ENCODE results near the gene MAD1L1.

MAD1L1 gene

DNA sequence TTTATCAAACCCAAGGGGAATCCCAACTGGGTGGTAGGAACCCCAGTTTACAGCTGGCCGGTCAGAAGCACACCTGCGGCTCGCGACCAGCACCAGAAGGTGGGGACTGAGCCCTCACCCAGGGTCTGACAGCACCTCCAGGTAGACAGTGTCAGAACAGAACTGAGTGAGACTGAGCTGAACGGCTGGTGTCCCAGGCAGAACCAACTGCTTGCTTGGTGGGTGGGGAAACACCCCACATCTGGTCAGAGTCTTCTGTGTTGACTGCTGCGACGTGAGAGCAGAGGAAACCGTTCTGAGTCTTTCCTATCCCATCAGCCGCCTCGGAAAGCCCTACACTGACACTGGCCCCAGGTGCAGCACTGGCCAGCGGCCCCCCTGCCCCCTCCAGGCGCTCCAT lies 160.7 kb downstream of the MAD1L1 start:
- no peak overlapping the region for H3K4me3 ChIP-seq (ENCODE audit: low read depth, low read length)
- H3K27me3 ChIP-seq = no peaks in the 10 kb centered on the region
- H3K4me1 ChIP-seq = no peaks in the 10 kb centered on the region
- H3K36me3 ChIP-seq = peaks cover 18% of the 10 kb centered on the region
- no peak for TF ChIP-seq CTCF (IDR thresholded peaks at IDR 0.05; ENCODE audit: low read depth, low read length)
- no peak for DNase-seq
- H3K9me3 ChIP-seq = no peaks in the 10 kb centered on the region

- Histone ChIP-seq H3K4me1 (peaks cover 3% of the 10 kb centered on the region; the same call in 1 of the 2 replicates), H3K27me3 (no peaks in the 10 kb centered on the region), H3K4me3 (ENCODE audit: low read depth, low read length) (no peak overlapping the region), H3K36me3 (peaks cover 21% of the 10 kb centered on the region), H3K9me3 (no peaks in the 10 kb centered on the region)
- TF ChIP-seq CTCF (IDR thresholded peaks at IDR 0.05; ENCODE audit: low read depth, low read length) = no peak
- no peak for DNase-seq
These were observed 161.5 kb downstream of the MAD1L1 start for GRCh38 chr7:2071133-2071832.

GRCh38 chr7:2070151-2070763 lies 162.5 kb downstream of the MAD1L1 start:
- H3K9me3 ChIP-seq = no peaks in the 10 kb centered on the region
- H3K4me3 ChIP-seq (ENCODE audit: low read depth, low read length) = no peak overlapping the region
- H3K27me3 ChIP-seq = no peaks in the 10 kb centered on the region
- no peak for DNase-seq
- peaks cover 3% of the 10 kb centered on the region; the same call in 1 of the 2 replicates for H3K4me1 ChIP-seq
- no peak for TF ChIP-seq CTCF (IDR thresholded peaks at IDR 0.05; ENCODE audit: low read depth, low read length)
- H3K36me3 ChIP-seq = peaks cover 28% of the 10 kb centered on the region

DNA sequence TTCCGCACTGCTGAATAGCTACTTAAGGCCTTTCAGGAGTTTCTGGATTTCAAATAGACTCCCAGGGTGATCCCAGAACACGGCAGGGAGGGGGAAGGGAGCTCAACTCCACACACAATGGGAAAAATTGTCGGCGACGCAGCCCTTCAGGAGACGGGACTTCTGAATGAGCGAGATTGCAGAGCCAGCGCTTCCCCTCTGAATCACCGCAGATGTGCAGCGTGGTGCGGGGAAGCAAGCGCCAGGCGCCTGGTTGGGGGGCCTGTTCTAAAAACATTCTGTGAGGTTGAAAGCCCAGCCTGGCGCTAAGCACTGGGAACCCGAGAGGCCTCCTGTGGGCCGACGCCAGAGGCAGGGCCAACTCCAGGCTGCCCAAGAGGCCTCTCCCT lies 163.3 kb downstream of the MAD1L1 start:
- no peaks in the 10 kb centered on the region for H3K27me3 ChIP-seq
- peaks cover 33% of the 10 kb centered on the region for H3K36me3 ChIP-seq
- H3K9me3 ChIP-seq = no peaks in the 10 kb centered on the region
- H3K4me3 ChIP-seq (ENCODE audit: low read depth, low read length) = no peak overlapping the region
- H3K4me1 ChIP-seq = peaks cover 3% of the 10 kb centered on the region; the same call in 1 of the 2 replicates
- peak; percentile 32 for DNase-seq
- no peak for TF ChIP-seq CTCF (IDR thresholded peaks at IDR 0.05; ENCODE audit: low read depth, low read length)

GRCh38 chr7:2068693-2069471 lies 163.9 kb downstream of the MAD1L1 start:
- DNase-seq = no peak
- no peak overlapping the region for H3K4me3 ChIP-seq (ENCODE audit: low read depth, low read length)

More at GRCh38 chr7:2068693-2069471, 163.9 kb downstream of the MAD1L1 start:
- Histone ChIP-seq H3K4me1 (peaks cover 8% of the 10 kb centered on the region; the same call in 1 of the 2 replicates), H3K9me3 (no peaks in the 10 kb centered on the region), H3K27me3 (no peaks in the 10 kb centered on the region), H3K36me3 (peaks cover 34% of the 10 kb centered on the region)
- peak; percentile 25 for TF ChIP-seq CTCF (IDR thresholded peaks at IDR 0.05; ENCODE audit: low read depth, low read length)

All from BE2C (cell line).